ENCODE results near the gene UNC5A.

Gene UNC5A

GRCh38 chr5:176836811-176837706 is 26.7 kb downstream of the UNC5A start:
- H3K4me3 ChIP-seq (ENCODE audit: low read length) = no peak overlapping the region
- no peak for TF ChIP-seq CTCF (conservative IDR thresholded peaks at IDR 0.05; ENCODE audit: low read depth, low read length)
- no peak for DNase-seq (ENCODE audit: low read depth)

- peak; percentile 54 for DNase-seq (ENCODE audit: low read depth)
- no peak for TF ChIP-seq CTCF (conservative IDR thresholded peaks at IDR 0.05; ENCODE audit: low read depth, low read length)
Measured at GRCh38 chr5:176837707-176838115, 27.4 kb downstream of the UNC5A start.

GRCh38 chr5:176843673-176844072 is 33.3 kb downstream of the UNC5A start:
- no peak for DNase-seq (ENCODE audit: low read depth)
- no peak for TF ChIP-seq CTCF (conservative IDR thresholded peaks at IDR 0.05; ENCODE audit: low read depth, low read length)

More at GRCh38 chr5:176837707-176838115, 27.4 kb downstream of the UNC5A start:
- H3K4me3 ChIP-seq (ENCODE audit: low read length) = no peak overlapping the region

GRCh38 chr5:176844281-176844680 is 33.9 kb downstream of the UNC5A start:
- no peak for DNase-seq (ENCODE audit: low read depth)
- no peak overlapping the region for H3K4me3 ChIP-seq (ENCODE audit: low read length)
- no peak for TF ChIP-seq CTCF (conservative IDR thresholded peaks at IDR 0.05; ENCODE audit: low read depth, low read length)

More at GRCh38 chr5:176843673-176844072, 33.3 kb downstream of the UNC5A start:
- no peak overlapping the region for H3K4me3 ChIP-seq (ENCODE audit: low read length)

- TF ChIP-seq CTCF (conservative IDR thresholded peaks at IDR 0.05; ENCODE audit: low read depth, low read length) = no peak
- no peak for DNase-seq (ENCODE audit: low read depth)
- H3K4me3 ChIP-seq (ENCODE audit: low read length) = no peak overlapping the region
Measured at GRCh38 chr5:176844706-176845391, 34.5 kb downstream of the UNC5A start.

- no peak overlapping the region for H3K4me3 ChIP-seq (ENCODE audit: low read length)
- DNase-seq (ENCODE audit: low read depth) = no peak
- TF ChIP-seq CTCF (conservative IDR thresholded peaks at IDR 0.05; ENCODE audit: low read depth, low read length) = no peak
Measured at GRCh38 chr5:176845392-176845713, 35.0 kb downstream of the UNC5A start.
